Medulla oblongata (tissue), 1 donor: Measurements from ENCODE around the gene GPX2.
"Not testable (repeated sequence)": the region's sequence is repeated elsewhere in the genome, so short reads cannot be mapped to it uniquely, and the experiment has no call there.

Source experiments
- DNase-seq: peaks from one replicate; pipeline ENCODE4 v3.0.0-alpha.2; 2015; ENCODE audit errors: extremely low spot score

The GPX2 gene

GRCh38 chr14:64914237-64915028 lies 28.1 kb downstream of the GPX2 start, which contains the start of gene CHURC1:
CHURC1 (plus strand) TSS chr14:64914455; CDS start chr14:64914496, 41 bp downstream.
- DNase-seq: peak; percentile 99

GRCh38 chr14:64913477-64913876 lies 29.1 kb downstream of the GPX2 start:
- not testable (repeated sequence) for DNase-seq

- DNase-seq: no peak
These were observed 30.3 kb downstream of the GPX2 start for GRCh38 chr14:64912261-64912660.

GRCh38 chr14:64910847-64911495 lies 31.6 kb downstream of the GPX2 start:
- DNase-seq: no peak

GRCh38 chr14:64906022-64906421 lies 36.5 kb downstream of the GPX2 start:
- no peak for DNase-seq

- DNase-seq: no peak
These were observed 42.6 kb downstream of the GPX2 start for GRCh38 chr14:64899958-64900357.

- peak; percentile 79 for DNase-seq
These were observed 50.6 kb downstream of the GPX2 start for GRCh38 chr14:64891839-64892375.

- no peak for DNase-seq
These were observed 51.2 kb downstream of the GPX2 start for GRCh38 chr14:64891173-64891838.

- no peak for DNase-seq
These were observed 53.2 kb downstream of the GPX2 start for GRCh38 chr14:64889352-64889751.
